Measurements from ENCODE around the gene PLIN5. TPM values are rescaled to one million over a fixed set of nuclear protein-coding genes. Genes with fewer than 3 reads are reported as not detected.

Gene PLIN5
- total RNA-seq, 1 experiment from 2014 or later = not detected

GRCh38 chr19:4503132-4503824 lies 31.7 kb downstream of the PLIN5 start:
- no peaks in the 10 kb centered on the region for H3K36me3 ChIP-seq (ENCODE audit: insufficient read depth, low read length)

GRCh38 chr19:4502282-4503131 lies 32.5 kb downstream of the PLIN5 start:
- H3K9me2 ChIP-seq (replicated peaks; ENCODE audit: insufficient read depth, low read length) = no peaks in the 10 kb centered on the region
- no peaks in the 10 kb centered on the region for H3K27me3 ChIP-seq (ENCODE audit: low read length)
- H3K27ac ChIP-seq (ENCODE audit: low read length) = no peak overlapping the region
- no peaks in the 10 kb centered on the region for H3K36me3 ChIP-seq (ENCODE audit: insufficient read depth, low read length)
- no peaks in the 10 kb centered on the region for H4K20me1 ChIP-seq (ENCODE audit: insufficient read depth, low read depth, low read length)
- H2AFZ ChIP-seq (ENCODE audit: low read length) = no peak overlapping the region
- no peaks in the 10 kb centered on the region for H3K9me3 ChIP-seq (ENCODE audit: low read length)
- H3K4me3 ChIP-seq (ENCODE audit: low read length) = no peak overlapping the region
- H3K4me2 ChIP-seq (ENCODE audit: low read depth, low read length, poor library complexity, severe bottlenecking) = no peak overlapping the region
- DNase-seq = no peak
- H3K79me2 ChIP-seq (ENCODE audit: low read length) = no peaks in the 10 kb centered on the region
- H3K4me1 ChIP-seq (ENCODE audit: low read length) = no peaks in the 10 kb centered on the region
- no peak overlapping the region for H3K9ac ChIP-seq (ENCODE audit: low read length)

More at GRCh38 chr19:4503132-4503824, 31.7 kb downstream of the PLIN5 start:
- no peak overlapping the region for H3K4me3 ChIP-seq (ENCODE audit: low read length)
- H3K4me1 ChIP-seq (ENCODE audit: low read length) = no peaks in the 10 kb centered on the region
- no peaks in the 10 kb centered on the region for H3K9me2 ChIP-seq (replicated peaks; ENCODE audit: insufficient read depth, low read length)
- H3K4me2 ChIP-seq (ENCODE audit: low read depth, low read length, poor library complexity, severe bottlenecking) = no peak overlapping the region
- no peaks in the 10 kb centered on the region for H4K20me1 ChIP-seq (ENCODE audit: insufficient read depth, low read depth, low read length)
- no peaks in the 10 kb centered on the region for H3K9me3 ChIP-seq (ENCODE audit: low read length)
- H2AFZ ChIP-seq (ENCODE audit: low read length) = no peak overlapping the region
- no peak overlapping the region for H3K9ac ChIP-seq (ENCODE audit: low read length)
- H3K27ac ChIP-seq (ENCODE audit: low read length) = no peak overlapping the region
- DNase-seq = no peak
- H3K79me2 ChIP-seq (ENCODE audit: low read length) = no peaks in the 10 kb centered on the region
- no peaks in the 10 kb centered on the region for H3K27me3 ChIP-seq (ENCODE audit: low read length)

- H3K79me2 ChIP-seq (ENCODE audit: low read length) = no peaks in the 10 kb centered on the region
- DNase-seq = no peak
- H3K4me1 ChIP-seq (ENCODE audit: low read length) = no peaks in the 10 kb centered on the region
- H3K4me2 ChIP-seq (ENCODE audit: low read depth, low read length, poor library complexity, severe bottlenecking) = no peak overlapping the region
- no peaks in the 10 kb centered on the region for H3K36me3 ChIP-seq (ENCODE audit: insufficient read depth, low read length)
- H2AFZ ChIP-seq (ENCODE audit: low read length) = no peak overlapping the region
- no peak overlapping the region for H3K9ac ChIP-seq (ENCODE audit: low read length)
- no peaks in the 10 kb centered on the region for H3K9me3 ChIP-seq (ENCODE audit: low read length)
- H4K20me1 ChIP-seq (ENCODE audit: insufficient read depth, low read depth, low read length) = no peaks in the 10 kb centered on the region
- H3K4me3 ChIP-seq (ENCODE audit: low read length) = no peak overlapping the region
- H3K9me2 ChIP-seq (replicated peaks; ENCODE audit: insufficient read depth, low read length) = no peaks in the 10 kb centered on the region
- no peak overlapping the region for H3K27ac ChIP-seq (ENCODE audit: low read length)
- H3K27me3 ChIP-seq (ENCODE audit: low read length) = no peaks in the 10 kb centered on the region
Measured at GRCh38 chr19:4501691-4502090, 33.3 kb downstream of the PLIN5 start.

GRCh38 chr19:4500841-4501591 lies 34.0 kb downstream of the PLIN5 start:
- Histone ChIP-seq H3K79me2 (ENCODE audit: low read length) (no peaks in the 10 kb centered on the region), H3K27ac (ENCODE audit: low read length) (no peak overlapping the region), H4K20me1 (ENCODE audit: insufficient read depth, low read depth, low read length) (no peaks in the 10 kb centered on the region), H3K4me2 (ENCODE audit: low read depth, low read length, poor library complexity, severe bottlenecking) (no peak overlapping the region), H2AFZ (ENCODE audit: low read length) (no peak overlapping the region), H3K27me3 (ENCODE audit: low read length) (no peaks in the 10 kb centered on the region), H3K36me3 (ENCODE audit: insufficient read depth, low read length) (no peaks in the 10 kb centered on the region), H3K4me3 (ENCODE audit: low read length) (no peak overlapping the region), H3K9me3 (ENCODE audit: low read length) (no peaks in the 10 kb centered on the region), H3K4me1 (ENCODE audit: low read length) (no peaks in the 10 kb centered on the region), H3K9me2 (replicated peaks; ENCODE audit: insufficient read depth, low read length) (no peaks in the 10 kb centered on the region), H3K9ac (ENCODE audit: low read length) (no peak overlapping the region)
- no peak for DNase-seq

- no peaks in the 10 kb centered on the region for H3K36me3 ChIP-seq (ENCODE audit: insufficient read depth, low read length)
- no peaks in the 10 kb centered on the region for H3K9me3 ChIP-seq (ENCODE audit: low read length)
- H2AFZ ChIP-seq (ENCODE audit: low read length) = no peak overlapping the region
Measured at GRCh38 chr19:4499855-4500254, 35.2 kb downstream of the PLIN5 start.

GRCh38 chr19:4499318-4499717 lies 35.7 kb downstream of the PLIN5 start:
- H3K9me3 ChIP-seq (ENCODE audit: low read length) = no peaks in the 10 kb centered on the region
- no peak for DNase-seq
- no peak overlapping the region for H3K4me2 ChIP-seq (ENCODE audit: low read depth, low read length, poor library complexity, severe bottlenecking)
- no peaks in the 10 kb centered on the region for H3K79me2 ChIP-seq (ENCODE audit: low read length)
- H3K27ac ChIP-seq (ENCODE audit: low read length) = no peak overlapping the region
- H4K20me1 ChIP-seq (ENCODE audit: insufficient read depth, low read depth, low read length) = no peaks in the 10 kb centered on the region
- H3K36me3 ChIP-seq (ENCODE audit: insufficient read depth, low read length) = no peaks in the 10 kb centered on the region
- no peak overlapping the region for H3K4me3 ChIP-seq (ENCODE audit: low read length)
- no peaks in the 10 kb centered on the region for H3K27me3 ChIP-seq (ENCODE audit: low read length)
- no peaks in the 10 kb centered on the region for H3K9me2 ChIP-seq (replicated peaks; ENCODE audit: insufficient read depth, low read length)
- H3K9ac ChIP-seq (ENCODE audit: low read length) = no peak overlapping the region
- no peaks in the 10 kb centered on the region for H3K4me1 ChIP-seq (ENCODE audit: low read length)
- no peak overlapping the region for H2AFZ ChIP-seq (ENCODE audit: low read length)

More at GRCh38 chr19:4499855-4500254, 35.2 kb downstream of the PLIN5 start:
- no peaks in the 10 kb centered on the region for H3K79me2 ChIP-seq (ENCODE audit: low read length)
- no peak overlapping the region for H3K4me2 ChIP-seq (ENCODE audit: low read depth, low read length, poor library complexity, severe bottlenecking)
- no peaks in the 10 kb centered on the region for H3K9me2 ChIP-seq (replicated peaks; ENCODE audit: insufficient read depth, low read length)
- H3K9ac ChIP-seq (ENCODE audit: low read length) = no peak overlapping the region
- H3K27ac ChIP-seq (ENCODE audit: low read length) = no peak overlapping the region
- no peaks in the 10 kb centered on the region for H3K27me3 ChIP-seq (ENCODE audit: low read length)
- H3K4me3 ChIP-seq (ENCODE audit: low read length) = no peak overlapping the region
- DNase-seq = no peak
- H3K4me1 ChIP-seq (ENCODE audit: low read length) = no peaks in the 10 kb centered on the region
- no peaks in the 10 kb centered on the region for H4K20me1 ChIP-seq (ENCODE audit: insufficient read depth, low read depth, low read length)

GRCh38 chr19:4498694-4499093 lies 36.3 kb downstream of the PLIN5 start:
- no peak overlapping the region for H3K27ac ChIP-seq (ENCODE audit: low read length)
- no peaks in the 10 kb centered on the region for H3K4me1 ChIP-seq (ENCODE audit: low read length)
- no peak overlapping the region for H3K4me3 ChIP-seq (ENCODE audit: low read length)
- no peaks in the 10 kb centered on the region for H3K9me2 ChIP-seq (replicated peaks; ENCODE audit: insufficient read depth, low read length)
- H3K36me3 ChIP-seq (ENCODE audit: insufficient read depth, low read length) = no peaks in the 10 kb centered on the region
- DNase-seq = no peak
- H3K4me2 ChIP-seq (ENCODE audit: low read depth, low read length, poor library complexity, severe bottlenecking) = no peak overlapping the region
- no peaks in the 10 kb centered on the region for H4K20me1 ChIP-seq (ENCODE audit: insufficient read depth, low read depth, low read length)
- no peak overlapping the region for H3K9ac ChIP-seq (ENCODE audit: low read length)
- H3K27me3 ChIP-seq (ENCODE audit: low read length) = no peaks in the 10 kb centered on the region
- H3K9me3 ChIP-seq (ENCODE audit: low read length) = no peaks in the 10 kb centered on the region
- H2AFZ ChIP-seq (ENCODE audit: low read length) = no peak overlapping the region
- no peaks in the 10 kb centered on the region for H3K79me2 ChIP-seq (ENCODE audit: low read length)

Measured in Karpas-422 (cell line).